HG02884 (cell line): Measurements from ENCODE around the gene TAS2R19.

ENCODE experiments used
- ATAC-seq: cut with Tn5 transposase; IDR thresholded peaks from one replicate; pipeline ENCODE4 v1.9.1; 2021; ENCODE audit warnings: mild to moderate bottlenecking, moderate library complexity; ENCODE audit not compliant: unreplicated experiment

TAS2R19 gene

GRCh38 chr12:10994307-10994706 is 28.1 kb downstream of the TAS2R19 start:
- no peak for ATAC-seq

DNA sequence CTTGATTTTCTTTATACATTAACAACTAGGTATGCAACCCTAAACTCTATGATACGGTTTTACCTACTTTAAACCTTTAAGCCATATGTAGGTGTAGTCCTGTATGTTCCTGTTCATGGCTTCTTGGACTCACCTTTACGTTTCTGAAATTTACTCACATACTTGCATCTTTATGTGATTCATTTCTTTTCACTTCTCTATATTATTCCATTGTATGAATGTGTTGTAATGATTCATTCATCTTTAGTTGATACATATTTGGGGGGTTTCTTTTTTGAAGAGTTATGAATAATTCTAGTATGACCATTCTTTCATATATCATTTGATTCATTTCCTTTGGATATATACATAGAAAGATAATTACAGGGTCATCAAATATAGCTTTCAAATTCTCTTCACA is 33.3 kb downstream of the TAS2R19 start:
- no peak for ATAC-seq

DNA sequence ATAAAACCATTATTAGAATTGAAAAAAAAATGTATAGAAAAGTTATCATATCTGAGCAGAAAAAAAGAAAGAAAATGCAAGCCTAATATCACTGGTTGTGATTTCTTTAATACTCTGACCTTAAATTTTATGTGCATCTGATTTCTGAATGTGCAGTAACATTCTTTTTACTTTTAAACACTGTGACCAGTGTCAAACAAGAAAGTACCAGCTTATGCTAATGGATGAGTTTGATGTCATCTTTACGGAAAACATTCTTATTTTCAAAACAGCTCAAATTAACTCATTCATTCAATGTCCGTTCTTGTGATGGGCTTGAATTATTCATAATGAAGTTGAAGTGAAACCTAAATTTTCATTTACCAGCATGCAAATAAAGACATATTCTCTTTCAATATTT is 35.6 kb downstream of the TAS2R19 start, which contains the start of gene TAS2R50:
Gene TAS2R50 (minus strand): TSS at position 101 of the 400 bp plus-strand sequence. CDS start 52 bp downstream, at position 49.
- ATAC-seq = no peak

GRCh38 chr12:10982244-10982643 is 40.2 kb downstream of the TAS2R19 start:
- peak; percentile 45 for ATAC-seq

DNA sequence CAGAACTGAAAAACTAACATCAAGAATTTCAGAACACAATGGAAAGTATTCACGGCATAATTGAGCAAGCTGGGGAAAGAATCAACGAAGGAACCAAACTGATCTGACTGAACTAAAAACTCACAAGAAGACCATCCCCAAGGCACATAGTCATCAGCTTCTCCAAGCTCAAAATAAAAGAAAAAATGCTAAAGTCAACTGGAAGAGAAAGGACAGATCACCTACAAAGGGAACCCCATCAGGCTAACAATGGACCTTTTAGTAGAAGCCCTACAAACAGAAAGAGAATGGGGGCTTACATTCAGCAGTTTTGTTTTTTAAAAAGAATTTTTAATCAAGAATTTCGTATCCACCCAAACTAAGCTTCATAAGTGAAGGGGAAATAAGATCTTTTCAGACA is 47.5 kb downstream of the TAS2R19 start:
- ATAC-seq = no peak
